Astrocyte of the cerebellum (primary cell): ENCODE results near the gene LHFPL3.

ENCODE experiments used
- DNase-seq: peaks from one replicate; pipeline ENCODE4 v3.0.0-alpha.2; 2011; ENCODE audit warnings: low read depth
- H3K4me3 ChIP-seq: 2 replicates; pipeline ENCODE4 v1.5.1; 2011; ENCODE audit warnings: mild to moderate bottlenecking, low read depth, low read length, moderate library complexity
- CTCF ChIP-seq: IDR thresholded peaks from 2 replicates; pipeline ENCODE4 v1.5.1; 2012; ENCODE audit warnings: low read length, low read depth, moderate library complexity, mild to moderate bottlenecking; ENCODE audit errors: missing control alignments
- in situ Hi-C: cut with HindIII; loops from 2 replicates; pipeline ENCODE4 v1.10.0; 2017; ENCODE audit warnings: low sequenced_read_pairs

The LHFPL3 gene

GRCh38 chr7:104895522-104896236 is 567.3 kb downstream of the LHFPL3 start:
- in situ Hi-C loops, result no loop called here
- DNase-seq, result no peak
- H3K4me3 ChIP-seq, result no peak overlapping the region
- no peak for TF ChIP-seq CTCF

GRCh38 chr7:104898434-104898833 is 570.0 kb downstream of the LHFPL3 start:
- no peak for DNase-seq
- no peak overlapping the region for H3K4me3 ChIP-seq
- TF ChIP-seq CTCF, result no peak
- in situ Hi-C loops, result no loop called here

- no peak for TF ChIP-seq CTCF
- H3K4me3 ChIP-seq, result no peak overlapping the region
- in situ Hi-C loops, result no loop called here
- DNase-seq, result no peak
Measured at GRCh38 chr7:104900525-104901239, 572.3 kb downstream of the LHFPL3 start.

GRCh38 chr7:104901240-104901619 is 572.8 kb downstream of the LHFPL3 start:
- DNase-seq, result no peak
- no peak for TF ChIP-seq CTCF
- no peak overlapping the region for H3K4me3 ChIP-seq
- in situ Hi-C loops, result no loop called here

GRCh38 chr7:104902183-104902582 is 573.8 kb downstream of the LHFPL3 start:
- no peak for TF ChIP-seq CTCF
- no peak overlapping the region for H3K4me3 ChIP-seq
- in situ Hi-C loops, result no loop called here
- DNase-seq, result no peak

GRCh38 chr7:104903044-104903443 is 574.6 kb downstream of the LHFPL3 start:
- no peak for TF ChIP-seq CTCF
- H3K4me3 ChIP-seq, result no peak overlapping the region
- no peak for DNase-seq
- in situ Hi-C loops, result no loop called here
